ENCODE data around the gene TOM1L2.

- TF ChIP-seq EZH2phosphoT487 (IDR thresholded peaks at IDR 0.05; ENCODE audit: insufficient read depth, low read depth) = no peak
- TF ChIP-seq EZH2 (IDR thresholded peaks at IDR 0.05; ENCODE audit: insufficient read depth, poor library complexity, severe bottlenecking) = no peak
Observed at GRCh38 chr17:17934806-17935205, 37.4 kb downstream of the TOM1L2 start.
